Measurements from ENCODE around the gene PPP1R3G.

DNA sequence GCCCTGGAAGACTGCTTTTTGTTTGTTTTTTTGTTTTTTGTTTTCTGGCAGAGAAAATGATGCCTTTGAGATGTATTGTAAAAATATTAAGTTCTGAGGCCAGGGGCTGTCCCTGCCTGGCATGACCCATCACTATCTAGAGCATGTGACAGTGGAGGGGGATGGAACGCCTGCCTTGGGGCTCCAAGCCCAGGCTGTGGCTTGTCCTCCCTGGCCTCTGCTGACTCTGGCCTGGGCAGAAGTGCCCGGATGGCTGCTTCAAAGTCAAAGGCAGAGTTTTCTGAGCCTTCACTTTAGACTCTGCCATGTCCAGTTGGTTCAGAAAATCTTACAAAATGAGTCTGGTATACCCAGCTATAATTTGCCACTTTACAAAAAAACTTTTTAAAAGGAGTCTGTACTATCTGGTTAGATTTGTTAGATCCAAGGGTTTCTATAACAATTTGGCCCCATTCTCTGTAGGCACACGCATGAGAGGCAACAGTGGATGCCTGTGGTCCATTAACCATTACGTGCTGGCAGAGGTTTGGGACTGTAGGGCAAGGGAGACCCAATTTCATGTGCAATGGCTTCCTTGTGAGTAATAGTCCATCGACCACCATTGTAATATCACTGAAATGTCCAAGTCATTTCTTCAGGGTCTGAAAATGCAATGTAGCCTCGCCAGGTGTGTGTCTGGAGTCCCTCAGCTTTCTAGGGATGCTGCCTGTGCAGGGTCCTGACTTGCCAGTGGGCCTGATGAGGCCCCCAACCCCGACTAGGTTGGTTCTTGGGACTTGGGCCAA is 8.3 kb downstream of the PPP1R3G start:
- TF ChIP-seq POLR2A (IDR thresholded peaks at IDR 0.05): no peak
- TF ChIP-seq, protein P1, sequence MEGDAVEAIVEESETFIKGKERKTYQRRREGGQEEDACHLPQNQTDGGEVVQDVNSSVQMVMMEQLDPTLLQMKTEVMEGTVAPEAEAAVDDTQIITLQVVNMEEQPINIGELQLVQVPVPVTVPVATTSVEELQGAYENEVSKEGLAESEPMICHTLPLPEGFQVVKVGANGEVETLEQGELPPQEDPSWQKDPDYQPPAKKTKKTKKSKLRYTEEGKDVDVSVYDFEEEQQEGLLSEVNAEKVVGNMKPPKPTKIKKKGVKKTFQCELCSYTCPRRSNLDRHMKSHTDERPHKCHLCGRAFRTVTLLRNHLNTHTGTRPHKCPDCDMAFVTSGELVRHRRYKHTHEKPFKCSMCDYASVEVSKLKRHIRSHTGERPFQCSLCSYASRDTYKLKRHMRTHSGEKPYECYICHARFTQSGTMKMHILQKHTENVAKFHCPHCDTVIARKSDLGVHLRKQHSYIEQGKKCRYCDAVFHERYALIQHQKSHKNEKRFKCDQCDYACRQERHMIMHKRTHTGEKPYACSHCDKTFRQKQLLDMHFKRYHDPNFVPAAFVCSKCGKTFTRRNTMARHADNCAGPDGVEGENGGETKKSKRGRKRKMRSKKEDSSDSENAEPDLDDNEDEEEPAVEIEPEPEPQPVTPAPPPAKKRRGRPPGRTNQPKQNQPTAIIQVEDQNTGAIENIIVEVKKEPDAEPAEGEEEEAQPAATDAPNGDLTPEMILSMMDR (IDR thresholded peaks at IDR 0.05): no peak

Measured in adrenal gland (tissue), 5 donors.